ENCODE data around the gene TTC34.
"Not testable (repeated sequence)": the region's sequence is repeated elsewhere in the genome, so short reads cannot be mapped to it uniquely, and the experiment has no call there.

DNA sequence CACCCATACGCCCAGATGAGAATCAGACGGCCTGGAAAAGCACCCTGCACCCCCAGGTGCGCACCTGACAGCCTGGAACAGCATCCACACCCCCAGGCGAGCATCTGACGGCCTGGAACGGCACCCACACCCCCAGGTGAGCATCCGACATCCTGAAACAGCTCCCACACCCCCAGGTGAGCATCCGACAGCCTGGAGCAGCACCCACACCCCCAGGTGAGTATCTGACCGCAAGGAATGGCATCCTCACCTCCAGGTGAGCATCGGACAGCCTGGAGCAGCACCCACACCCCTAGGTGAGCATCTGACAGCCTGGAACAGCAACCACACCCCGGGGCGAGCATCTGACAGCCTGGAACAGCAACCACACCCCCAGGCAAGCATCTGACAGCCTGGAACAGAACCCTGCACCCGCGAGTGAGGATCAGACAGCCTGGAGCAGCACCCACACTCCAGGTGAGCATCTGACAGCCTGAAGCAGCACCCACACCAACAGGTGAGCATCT lies 147.0 kb downstream of the TTC34 start:
- TF ChIP-seq HMG20A (CRISPR knock-in tag; conservative IDR thresholded peaks at IDR 0.05); BRF2 (IDR thresholded peaks at IDR 0.05; ENCODE audit: borderline replicate concordance, insufficient read depth, insufficient read length); XRCC5 (IDR thresholded peaks at IDR 0.05; ENCODE audit: low read depth, low read length); FOSL1 (tag; conservative IDR thresholded peaks at IDR 0.05); CREB1 (IDR thresholded peaks at IDR 0.05); CREB1 (CRISPR knock-in tag; IDR thresholded peaks at IDR 0.05); HDAC1 (IDR thresholded peaks at IDR 0.05); ZNF121 (CRISPR knock-in tag; conservative IDR thresholded peaks at IDR 0.05): not testable (repeated sequence)
- TF ChIP-seq, protein P1, sequence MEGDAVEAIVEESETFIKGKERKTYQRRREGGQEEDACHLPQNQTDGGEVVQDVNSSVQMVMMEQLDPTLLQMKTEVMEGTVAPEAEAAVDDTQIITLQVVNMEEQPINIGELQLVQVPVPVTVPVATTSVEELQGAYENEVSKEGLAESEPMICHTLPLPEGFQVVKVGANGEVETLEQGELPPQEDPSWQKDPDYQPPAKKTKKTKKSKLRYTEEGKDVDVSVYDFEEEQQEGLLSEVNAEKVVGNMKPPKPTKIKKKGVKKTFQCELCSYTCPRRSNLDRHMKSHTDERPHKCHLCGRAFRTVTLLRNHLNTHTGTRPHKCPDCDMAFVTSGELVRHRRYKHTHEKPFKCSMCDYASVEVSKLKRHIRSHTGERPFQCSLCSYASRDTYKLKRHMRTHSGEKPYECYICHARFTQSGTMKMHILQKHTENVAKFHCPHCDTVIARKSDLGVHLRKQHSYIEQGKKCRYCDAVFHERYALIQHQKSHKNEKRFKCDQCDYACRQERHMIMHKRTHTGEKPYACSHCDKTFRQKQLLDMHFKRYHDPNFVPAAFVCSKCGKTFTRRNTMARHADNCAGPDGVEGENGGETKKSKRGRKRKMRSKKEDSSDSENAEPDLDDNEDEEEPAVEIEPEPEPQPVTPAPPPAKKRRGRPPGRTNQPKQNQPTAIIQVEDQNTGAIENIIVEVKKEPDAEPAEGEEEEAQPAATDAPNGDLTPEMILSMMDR (IDR thresholded peaks at IDR 0.05 in 2 of 3, conservative IDR thresholded peaks at IDR 0.05 in 1 of 3; ENCODE audit: insufficient read depth in 2 of 3, low read depth in 1 of 3, low read length in 3 of 3): not testable (repeated sequence)
